HG03039 (cell line): ENCODE data around the gene HOXD12.

Experiments used
- ATAC-seq: cut with Tn5 transposase; IDR thresholded peaks from one replicate; pipeline ENCODE4 v1.9.1; 2021; ENCODE audit warnings: mild to moderate bottlenecking, moderate library complexity; ENCODE audit not compliant: unreplicated experiment

HOXD12 gene

DNA sequence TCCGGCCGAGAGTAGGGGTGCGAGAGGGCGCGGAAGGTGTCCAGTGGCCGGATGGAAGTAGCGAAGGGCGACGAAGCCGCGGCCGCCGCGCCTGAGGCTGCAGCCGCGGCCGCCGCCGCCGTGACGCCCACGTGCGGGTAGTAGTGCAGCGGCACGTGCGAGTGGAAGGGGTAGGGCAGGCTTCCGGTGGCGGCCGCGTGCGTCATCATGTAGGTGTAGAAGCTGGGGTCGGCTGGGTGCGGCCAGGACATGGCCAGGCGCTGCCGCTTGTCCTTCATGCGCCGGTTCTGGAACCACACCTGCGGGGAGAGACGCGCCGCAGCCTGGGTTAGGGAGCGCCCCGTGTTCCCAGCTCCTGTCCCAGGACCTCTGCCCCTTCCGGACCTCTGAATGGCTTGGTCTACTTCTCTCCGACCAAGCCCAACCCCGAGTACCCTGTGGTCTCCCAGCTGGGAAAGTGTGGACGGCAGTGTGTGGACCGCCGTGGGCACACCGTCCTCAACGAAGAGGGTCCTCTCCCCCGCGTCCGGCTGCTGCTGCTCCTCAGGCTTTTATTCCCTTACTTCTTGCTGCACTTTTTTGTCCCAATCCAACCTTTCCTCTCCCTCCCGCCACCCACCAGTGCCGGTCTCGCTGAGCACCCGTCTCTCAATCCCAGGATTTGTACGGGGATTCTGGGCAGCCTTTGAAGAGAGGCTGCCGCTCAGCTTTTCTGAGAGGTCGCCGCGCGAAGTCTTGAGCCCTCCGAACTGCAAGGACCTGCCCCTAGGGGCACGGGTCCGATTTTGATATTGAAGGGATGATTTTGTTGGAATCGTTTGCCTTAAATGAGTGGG is 18.8 kb upstream of the HOXD12 start:
- no peak for ATAC-seq

DNA sequence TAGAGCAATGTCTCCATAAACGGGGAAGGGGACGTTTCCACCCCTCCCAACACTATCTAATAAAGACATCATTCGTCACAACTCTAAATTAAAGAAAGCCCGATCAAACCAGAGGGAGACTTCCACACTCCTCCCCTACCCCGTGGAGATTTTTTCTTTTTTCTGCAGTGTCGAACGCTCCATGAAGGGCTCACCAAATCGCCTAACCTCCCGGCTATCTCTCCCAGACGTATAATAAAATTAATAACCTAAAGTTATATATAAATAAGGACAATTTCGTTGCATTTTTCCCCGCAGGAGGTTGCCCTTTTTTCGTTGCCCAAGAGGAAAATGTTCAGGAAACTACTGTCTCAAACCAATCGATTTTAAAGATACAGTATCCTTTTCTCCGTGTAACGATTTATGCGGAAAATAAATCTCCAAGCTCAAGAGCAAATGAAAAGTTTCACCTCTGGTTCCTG is 18.2 kb upstream of the HOXD12 start:
- no peak for ATAC-seq

DNA sequence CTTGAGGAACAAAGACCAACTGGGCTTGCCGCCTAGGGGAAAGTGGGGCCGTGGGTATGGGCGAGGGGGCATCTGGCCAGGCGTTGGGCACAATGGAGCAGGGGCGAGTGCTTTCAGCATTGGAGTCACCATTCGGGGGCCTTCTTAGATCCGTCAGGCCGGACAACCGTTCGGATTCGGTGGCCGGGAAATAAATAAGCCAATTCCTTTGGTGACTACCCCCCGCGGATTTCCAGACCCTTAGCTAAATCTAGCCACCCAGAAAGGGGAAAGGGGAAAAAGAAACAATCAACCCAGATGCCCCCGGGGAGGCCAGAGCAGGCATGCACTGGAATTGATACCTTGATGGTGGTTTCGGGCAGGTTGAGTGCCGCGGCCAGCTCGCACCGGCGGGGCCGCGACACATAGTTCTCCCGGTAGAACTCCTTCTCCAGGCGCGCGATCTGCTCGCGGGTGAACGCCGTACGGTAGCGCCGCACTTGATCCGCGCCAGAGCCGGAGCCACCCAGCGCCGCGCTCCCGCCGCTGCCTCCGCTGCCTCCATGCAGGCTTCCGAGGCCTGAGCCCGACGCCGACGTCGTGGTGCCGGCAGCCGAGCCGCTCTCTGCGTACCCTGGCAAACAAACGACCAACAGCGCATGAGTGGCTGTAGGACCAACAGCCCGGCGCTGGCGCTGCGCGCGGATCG is 17.6 kb upstream of the HOXD12 start:
- ATAC-seq = no peak

DNA sequence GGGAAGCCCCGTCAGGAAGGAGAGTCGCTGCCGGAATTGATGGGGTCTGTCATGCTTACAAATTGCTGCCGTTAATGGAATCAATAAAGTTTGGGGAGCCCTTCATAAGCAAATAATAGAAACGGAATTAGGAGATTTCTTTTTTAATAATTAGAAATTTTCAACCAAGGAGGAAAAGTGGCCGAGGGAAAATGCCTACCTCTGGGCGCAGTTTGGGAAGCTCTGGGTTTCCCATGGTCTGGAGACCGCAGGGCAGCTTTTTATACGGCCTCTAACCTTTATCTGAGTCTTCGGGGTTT is 17.1 kb upstream of the HOXD12 start:
- no peak for ATAC-seq

DNA sequence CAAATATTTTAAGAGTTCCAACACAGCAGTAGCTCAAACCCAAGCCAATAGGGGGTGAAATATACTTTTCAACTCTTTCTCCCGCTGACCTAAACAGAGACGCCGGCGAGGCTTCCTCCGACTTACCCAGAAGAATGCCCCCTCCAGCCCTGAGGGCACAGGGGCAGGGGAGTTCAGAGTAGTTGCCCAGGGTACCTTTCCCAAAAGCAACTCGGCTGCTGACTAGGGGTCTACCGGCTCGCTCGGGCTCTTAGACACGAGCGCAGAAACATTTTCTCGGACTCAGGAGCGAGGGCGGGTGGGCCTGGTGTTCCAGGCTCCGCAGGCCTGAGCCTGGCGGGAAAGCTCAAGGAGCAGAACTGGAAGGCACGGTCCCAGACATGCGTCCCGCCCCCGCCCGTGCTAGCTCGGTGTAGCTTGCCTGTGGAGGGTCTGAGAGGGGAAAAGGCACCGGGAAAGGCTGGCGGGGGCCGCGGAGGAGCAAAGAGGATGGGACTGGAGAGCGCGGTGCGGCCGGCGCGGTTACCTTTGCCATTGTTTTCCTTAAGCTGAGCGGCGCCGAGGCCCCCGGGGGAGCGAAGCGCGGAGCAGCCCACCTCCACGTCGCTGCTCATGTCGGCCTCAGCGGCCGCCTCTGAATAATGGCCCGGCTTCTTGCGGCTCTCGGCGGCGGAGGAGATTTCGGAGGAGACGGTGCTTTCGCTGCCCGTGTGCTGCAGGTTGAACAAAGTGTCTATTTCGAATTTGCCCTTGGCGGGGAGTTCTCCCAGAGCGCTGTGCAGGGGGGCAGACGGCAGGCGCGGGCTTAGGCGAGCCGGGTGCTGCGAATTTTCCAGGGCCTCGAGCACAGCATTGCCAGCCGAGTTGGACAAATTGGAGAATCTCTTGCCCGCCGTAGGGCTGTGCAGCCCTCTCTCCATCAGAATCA is 16.5 kb upstream of the HOXD12 start:
- no peak for ATAC-seq

DNA sequence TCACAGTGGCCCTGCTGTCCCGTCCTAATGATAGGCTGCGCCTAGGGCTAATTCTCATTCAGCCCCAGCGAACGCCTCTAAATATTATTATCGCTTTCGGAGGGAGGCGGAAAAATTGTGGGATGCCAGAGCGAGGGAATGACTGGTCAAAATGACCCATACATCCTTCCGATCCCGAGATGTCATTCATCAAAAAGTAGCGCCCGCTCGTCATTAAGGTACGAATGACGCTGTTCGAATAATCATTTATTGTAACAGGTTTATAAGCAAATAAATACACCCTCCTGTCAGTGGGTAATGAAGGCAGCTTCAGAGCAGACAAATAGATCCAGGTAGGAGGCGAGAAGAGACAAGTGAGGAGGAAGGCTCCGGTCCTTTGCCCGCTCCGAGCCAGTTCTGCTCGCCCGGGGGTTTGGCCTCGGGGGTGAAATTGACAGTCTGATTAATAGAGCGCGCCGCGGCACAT is 15.8 kb upstream of the HOXD12 start, which contains the start of gene EVX2:
Gene EVX2 (minus strand): TSS at position 167 of the 466 bp plus-strand sequence. CDS start 186 bp downstream, outside the sequence.
- no peak for ATAC-seq

DNA sequence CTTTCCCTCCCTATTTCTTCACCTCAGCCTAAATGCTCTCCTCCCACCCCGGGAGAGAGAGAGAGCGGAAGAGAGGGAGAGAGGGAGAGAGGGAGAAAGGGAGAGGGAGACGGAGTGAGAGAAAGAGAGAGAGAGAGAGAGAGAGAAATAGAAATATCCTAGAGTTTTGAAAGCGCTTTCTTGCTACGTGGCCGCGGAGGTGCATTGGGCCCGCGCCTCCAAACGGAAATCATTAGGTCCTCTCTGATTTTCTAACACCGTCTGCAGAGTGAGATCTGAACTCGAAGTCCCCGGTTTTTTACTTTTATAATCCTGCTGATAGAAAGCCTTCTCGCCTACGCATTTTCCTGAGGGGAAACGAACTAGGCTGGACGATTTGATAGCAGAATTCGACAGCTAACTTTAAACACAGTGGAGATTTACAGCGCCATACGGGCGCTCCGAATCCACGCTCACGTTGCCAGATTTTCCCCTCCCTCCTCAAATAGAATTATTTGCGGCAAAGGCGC is 14.9 kb upstream of the HOXD12 start:
- ATAC-seq = no peak

DNA sequence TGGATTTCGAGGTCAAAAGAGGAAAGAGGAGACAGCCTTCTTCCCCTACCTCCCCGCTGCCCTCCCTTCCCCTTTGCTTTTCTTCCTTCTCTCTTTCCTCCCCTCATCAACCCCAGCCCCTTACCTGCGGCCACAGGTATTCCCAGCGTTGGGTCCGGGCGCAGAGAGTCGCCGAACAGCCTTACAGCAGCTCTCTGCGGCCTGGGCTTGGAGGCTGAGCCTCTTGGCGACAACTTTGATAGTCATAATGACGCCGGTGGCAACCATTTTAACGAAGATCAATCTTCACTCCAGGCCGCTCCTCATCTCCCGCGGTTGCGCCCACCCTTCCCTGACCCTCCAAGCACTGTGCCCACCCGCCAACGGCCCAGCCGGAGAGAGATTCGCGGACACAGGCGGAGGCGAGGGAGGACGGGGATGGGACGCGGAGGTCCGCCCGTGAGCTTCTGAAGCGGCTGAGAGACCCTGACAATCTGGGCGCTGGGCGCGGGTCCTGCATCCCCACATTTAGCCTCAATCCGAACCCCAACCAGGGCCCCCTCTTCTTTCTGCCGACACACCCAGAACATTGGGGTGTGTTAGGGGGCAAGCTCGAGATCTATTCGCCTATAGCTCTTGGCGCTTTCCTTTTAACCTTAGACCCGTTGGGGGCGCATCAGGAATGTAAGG is 14.3 kb upstream of the HOXD12 start:
- no peak for ATAC-seq

DNA sequence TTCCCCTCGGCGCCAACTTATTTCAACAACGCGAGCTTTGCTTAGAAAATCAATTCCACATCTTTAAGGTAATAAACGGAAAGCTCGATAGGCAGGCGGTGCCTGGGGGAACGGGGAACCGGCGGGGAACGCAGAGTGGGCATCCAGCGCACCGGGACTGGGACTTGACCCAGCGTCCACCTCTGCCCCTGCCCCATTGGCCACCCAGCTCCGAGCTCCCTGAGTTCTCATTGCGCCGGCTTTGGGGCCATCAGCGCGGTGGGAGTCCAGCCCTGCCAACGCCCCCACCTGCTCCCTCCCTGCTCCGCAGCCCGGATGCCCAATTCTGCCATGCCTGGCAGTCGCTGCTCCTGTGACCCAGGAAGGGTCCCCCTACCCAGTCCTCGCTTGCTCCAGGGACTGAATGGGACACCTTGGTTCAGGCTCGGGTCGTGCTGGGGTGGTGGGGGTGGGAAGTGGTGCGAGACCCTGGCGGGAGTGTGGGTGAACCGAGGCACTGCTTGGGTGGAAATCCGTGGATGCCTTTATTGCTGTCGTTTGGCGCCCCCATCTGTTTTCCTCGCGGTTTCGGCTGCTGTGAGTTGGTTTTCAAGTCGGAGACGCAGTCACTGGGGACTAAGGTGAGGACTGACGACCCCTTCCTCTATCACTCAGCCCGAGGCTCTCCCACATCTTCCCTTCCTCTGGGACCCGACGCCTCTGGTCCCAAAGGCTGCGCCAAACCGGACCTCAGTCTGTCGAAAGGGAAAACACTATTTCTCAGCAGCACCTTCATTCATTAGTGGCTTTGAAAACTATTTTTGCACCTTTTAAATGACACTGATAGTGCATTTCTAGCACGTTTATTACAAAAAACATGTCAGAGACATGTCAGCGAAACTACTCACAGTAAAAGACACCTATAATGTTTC is 13.5 kb upstream of the HOXD12 start:
- no peak for ATAC-seq

DNA sequence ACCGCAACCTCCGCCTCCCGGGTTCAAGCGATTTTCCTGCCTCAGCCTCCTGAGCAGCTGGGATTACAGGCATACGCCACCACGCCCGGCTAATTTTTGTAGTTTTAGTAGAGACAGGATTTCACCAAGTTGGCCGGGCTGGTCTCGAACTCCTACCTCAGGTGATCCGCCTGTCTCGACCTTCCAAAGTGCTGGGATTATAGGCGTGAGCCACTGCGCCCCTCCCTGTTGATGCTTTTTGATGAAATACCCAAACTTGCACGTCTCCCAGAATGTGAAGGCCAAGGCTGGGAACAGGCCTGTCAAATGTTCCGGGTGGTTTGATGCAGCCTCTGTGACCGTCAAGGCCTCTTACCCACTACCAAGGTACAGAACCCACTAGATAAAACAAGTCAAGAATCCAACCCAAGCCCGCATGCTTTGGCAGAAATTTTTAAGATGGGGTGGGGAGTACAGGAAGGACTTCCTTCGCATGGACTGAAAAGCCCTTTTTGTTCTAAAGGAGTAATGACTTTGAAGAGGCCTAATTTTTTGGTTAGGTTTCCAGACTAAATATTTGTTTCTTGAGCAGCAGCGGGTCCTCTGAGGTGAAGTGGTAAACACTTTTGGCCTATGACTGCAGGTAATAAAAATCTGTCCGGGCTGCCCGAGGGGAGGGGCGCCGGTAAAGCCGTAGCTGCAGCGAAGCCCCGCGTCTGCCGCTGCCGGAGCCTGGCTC is 12.1 kb upstream of the HOXD12 start:
- no peak for ATAC-seq

DNA sequence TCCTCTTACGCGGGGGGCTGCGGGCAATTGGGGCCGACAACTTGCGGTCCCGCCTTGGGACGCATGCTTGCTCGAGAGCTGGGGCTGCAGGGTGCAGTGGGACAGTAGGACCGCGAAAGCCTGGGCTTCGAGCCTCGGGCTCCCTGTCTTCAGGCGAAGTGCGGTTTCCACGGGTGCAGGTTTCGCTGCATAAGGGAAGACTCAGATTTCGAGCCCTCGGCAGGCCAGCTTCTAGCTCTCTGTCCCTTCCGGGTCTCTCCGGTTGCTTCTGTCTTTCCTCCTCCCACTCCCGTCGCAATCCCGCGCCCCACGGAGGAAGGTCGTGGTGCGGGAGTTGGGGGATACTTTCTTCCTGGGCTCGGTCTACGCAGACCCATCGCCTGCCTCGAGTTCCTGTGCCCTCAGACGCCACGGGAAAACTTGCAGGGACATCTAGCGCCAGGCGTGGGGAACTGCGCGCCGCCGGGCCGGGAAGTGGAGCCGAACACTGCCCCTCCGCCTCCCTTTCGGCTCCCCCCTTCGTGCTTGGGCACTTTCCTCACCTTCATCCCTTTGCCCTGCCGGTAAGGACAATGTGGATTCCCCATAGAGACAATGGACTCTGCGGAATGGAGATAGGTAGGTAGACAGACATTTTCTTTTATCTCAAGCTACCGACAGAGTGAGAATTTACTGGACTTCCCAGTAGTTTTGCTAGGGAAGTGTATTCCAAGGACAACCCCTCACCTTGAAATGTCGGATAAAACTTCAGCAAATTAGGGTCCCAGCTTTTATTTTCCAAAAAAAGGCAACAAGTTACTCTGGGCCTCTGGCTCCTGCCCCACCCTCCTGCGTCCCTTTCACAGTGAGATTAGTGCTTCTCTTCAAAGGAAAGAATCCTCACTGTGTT is 11.3 kb upstream of the HOXD12 start:
- ATAC-seq = no peak

DNA sequence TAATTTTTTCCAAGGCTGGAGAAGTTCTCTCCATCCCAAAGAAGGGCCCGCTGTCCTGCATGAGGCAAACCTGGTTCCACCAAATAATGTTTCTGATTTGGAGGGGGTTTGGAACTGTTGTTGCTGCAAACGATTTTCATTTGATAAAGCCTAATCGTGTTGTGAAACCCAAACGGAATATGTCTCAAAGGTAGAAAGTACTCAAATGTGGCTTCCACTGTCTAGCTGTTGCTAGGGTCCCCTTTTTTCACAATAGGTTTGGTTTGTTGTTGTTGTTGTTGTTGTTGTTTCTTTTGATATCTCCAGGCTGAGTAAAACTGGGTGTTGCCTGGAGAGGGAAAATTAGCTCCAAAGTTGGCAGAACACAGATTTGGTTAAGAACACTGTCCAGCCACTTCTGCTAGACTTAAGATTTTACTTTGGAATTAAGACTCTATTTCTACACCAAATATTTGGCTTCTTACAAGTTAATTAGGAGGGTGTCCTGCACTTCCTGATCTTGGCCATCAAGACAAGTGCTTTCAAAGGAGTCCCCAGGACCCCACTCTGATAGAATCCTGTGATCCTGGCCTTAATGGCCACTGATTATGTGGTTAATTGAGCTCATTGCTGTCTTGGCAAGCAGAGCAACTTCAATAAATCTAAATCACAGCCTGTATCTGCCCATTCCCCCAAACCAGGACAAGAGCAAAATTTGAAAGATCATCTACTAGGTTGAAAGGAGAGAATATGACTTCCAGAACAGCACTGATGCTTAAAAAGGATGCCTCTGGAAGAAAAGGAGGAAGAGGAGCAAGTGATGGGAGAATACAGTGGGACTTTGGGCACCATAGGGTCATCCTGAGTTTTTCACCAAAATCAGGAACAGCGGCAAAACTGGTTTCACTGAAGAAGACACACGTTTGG is 10.4 kb upstream of the HOXD12 start:
- ATAC-seq = no peak

DNA sequence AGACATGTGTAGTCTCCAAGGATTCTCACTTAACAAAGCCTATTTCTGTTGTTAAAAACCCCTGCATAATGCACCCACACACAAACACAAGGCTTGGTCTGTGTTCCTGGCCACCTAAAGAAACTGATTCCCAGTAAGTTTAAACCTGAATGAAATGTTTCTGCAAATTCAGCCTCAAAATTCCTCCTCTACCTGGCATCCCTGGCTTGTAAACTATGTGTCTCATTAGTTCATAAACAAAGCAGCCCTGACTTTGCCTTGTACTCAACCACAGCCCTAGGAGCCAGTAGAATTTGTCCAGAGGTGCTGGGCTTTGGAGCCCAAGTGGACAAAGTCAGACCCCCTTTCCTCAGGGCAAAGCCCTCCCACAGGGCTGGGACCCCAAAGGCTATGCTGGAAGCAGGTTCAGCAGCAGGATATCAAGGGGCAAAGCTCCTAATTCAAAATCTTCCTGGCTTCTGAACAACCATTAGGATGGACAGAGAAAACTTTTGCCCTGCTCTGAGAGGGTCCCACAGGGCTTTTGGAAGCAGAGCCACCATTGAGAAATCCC is 9.7 kb upstream of the HOXD12 start:
- no peak for ATAC-seq

DNA sequence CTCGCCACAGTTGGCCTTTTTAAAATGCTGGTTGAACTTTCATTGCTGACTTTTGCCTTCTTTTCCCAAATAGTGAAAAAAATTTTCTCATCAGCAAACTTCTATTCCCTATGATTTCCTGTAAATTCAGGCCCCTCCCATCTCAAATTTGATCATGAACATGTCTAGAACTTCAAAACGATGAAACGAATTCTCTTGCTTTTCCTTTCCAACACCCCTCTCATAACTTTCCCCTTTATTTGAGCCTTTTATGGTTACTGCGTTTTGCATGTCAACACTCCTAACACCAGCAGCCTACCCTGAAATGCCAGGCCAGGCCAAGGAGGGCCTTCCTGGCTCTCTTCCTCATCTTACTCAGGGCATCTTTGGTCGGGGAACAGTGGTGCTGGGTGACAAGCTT is 8.7 kb upstream of the HOXD12 start:
- no peak for ATAC-seq

DNA sequence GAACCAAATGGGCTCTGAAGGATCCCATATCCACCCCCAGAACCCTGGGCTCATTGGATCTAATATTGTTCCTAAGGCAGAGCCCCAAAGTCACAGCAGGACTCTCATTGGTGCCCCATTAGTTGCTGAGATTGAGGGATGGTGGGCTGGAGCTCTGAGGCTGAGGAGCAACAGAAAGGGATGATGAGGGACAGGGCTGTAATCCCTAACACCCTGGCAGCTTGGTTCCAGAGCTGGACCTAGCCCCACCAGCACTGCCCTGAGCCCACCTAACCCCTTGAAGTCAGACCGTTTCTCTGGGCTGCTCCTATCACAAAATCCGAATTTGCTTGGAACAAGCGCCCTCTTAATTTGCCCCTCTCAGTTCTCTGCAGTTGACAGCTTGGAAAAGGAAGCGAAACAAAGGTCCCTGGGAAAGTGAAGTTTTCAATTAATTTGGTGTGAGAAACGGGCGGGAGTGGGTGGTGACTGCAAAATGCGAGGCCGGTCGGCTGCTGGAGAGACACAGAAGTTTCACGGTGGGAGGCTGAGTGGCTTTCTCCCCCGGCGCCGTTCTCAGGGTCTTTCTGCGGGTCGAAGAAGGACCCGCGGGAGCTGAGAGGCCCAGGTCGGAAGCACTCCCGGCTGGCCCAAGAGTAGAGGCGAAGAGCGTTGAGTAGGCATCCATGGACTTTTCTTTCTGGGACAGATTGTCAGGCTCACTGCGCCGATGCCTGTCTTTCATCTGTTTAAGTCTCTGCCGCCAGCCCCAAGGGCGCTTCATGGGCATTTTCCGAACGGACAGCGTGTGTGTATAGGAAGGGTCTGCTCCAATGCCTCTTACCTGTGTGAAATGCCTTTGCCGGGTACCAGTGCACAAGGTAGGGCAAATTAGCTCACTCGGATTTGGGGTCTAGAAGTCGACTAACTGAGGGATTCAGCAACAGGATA is 8.0 kb upstream of the HOXD12 start:
- no peak for ATAC-seq
